Parietal lobe (tissue), 2 donors: ENCODE data around the gene LEFTY2. TPM values are rescaled to one million over a fixed set of nuclear protein-coding genes. Genes with fewer than 3 reads are reported as not detected.

ENCODE experiments used
- small RNA-seq: library from RNA; depleted of rRNA; stranded (forward); fragments of <200 nt; gene quantifications from one replicate; pipeline ENCODE3, GENCODE V24; 2014; ENCODE audit warnings: low replicate concordance
- total RNA-seq: library from RNA; depleted of rRNA; stranded (reverse); fragments of >200 nt; gene quantifications from one replicate; pipeline ENCODE4 v1.2.3, GENCODE V29; 2014

LEFTY2 gene
- total RNA-seq = not detected

GRCh38 chr1:225941187-225941941, at the start of gene LEFTY2:
Gene LEFTY2, minus strand, starts transcription at chr1:225941220. Its CDS starts 80 bp downstream, at chr1:225941140.

GRCh38 chr1:225923692-225924555, 17.1 kb downstream of the LEFTY2 start, which contains the start of gene PYCR2:
Gene PYCR2, minus strand, starts transcription at chr1:225924250. Its CDS starts 140 bp downstream, at chr1:225924110.

GRCh38 chr1:225888898-225889601, 52.0 kb downstream of the LEFTY2 start, which contains the start of gene LEFTY1:
Gene LEFTY1, minus strand, starts transcription at chr1:225889146. Its CDS starts 80 bp downstream, at chr1:225889066.

Small RNA genes lying within 50 kb of the gene (small RNA-seq; reads per million reads assigned to genes)
- gene AL117348.1 (not detected), gene NDUFA3P3 (not detected)

Other genes starting within 250 kb of the LEFTY2 start
- 262 TPM for gene SRP9, start 163.4 kb downstream of the LEFTY2 start, total RNA-seq
- gene EPHX1, start 131.1 kb downstream of the LEFTY2 start, total RNA-seq = 9.4 TPM
- gene TMEM63A, start 58.8 kb downstream of the LEFTY2 start, total RNA-seq = 4.4 TPM
- not detected for gene LEFTY1, start 52.1 kb downstream of the LEFTY2 start, total RNA-seq
- gene PYCR2, start 17.0 kb downstream of the LEFTY2 start, total RNA-seq = 21.9 TPM
- gene SDE2, start 58.1 kb upstream of the LEFTY2 start, total RNA-seq = 21.9 TPM
- 311 TPM for gene H3-3A, start 121.5 kb upstream of the LEFTY2 start, total RNA-seq
- gene ACBD3, start 245.5 kb upstream of the LEFTY2 start, total RNA-seq = 37.2 TPM